GM13977 (cell line): ENCODE data around the gene BCL11A.

ENCODE experiments used
- DNase-seq: peaks from one replicate; pipeline ENCODE4 v3.0.0; 2012; ENCODE audit warnings: low spot score
- CTCF ChIP-seq: IDR thresholded peaks from 2 replicates; pipeline ENCODE4 v1.5.1; 2012; ENCODE audit warnings: mild to moderate bottlenecking, control low read depth; ENCODE audit not compliant: insufficient read depth; ENCODE audit errors: extremely low read depth, missing control alignments
- in situ Hi-C: fragments of 300-500 bp; cut with MboI; formaldehyde crosslinking; loops from one replicate; pipeline ENCODE4 v1.12.0; 2022; ENCODE audit warnings: low sequenced_read_pairs, low pct_unique_long_range_greater_than_20kb, mixed read lengths, inconsistent platforms; ENCODE audit not compliant: unreplicated experiment

BCL11A gene

GRCh38 chr2:60489289-60489688, 64.2 kb downstream of the BCL11A start:
- DNase-seq = no peak
- TF ChIP-seq CTCF = no peak
- in situ Hi-C loops = no loop called here

GRCh38 chr2:60488291-60488690, 65.2 kb downstream of the BCL11A start:
- DNase-seq = peak; percentile 56
- TF ChIP-seq CTCF = no peak
- in situ Hi-C loops = no loop called here

- TF ChIP-seq CTCF = no peak
- in situ Hi-C loops = no loop called here
- DNase-seq = no peak
Observed at GRCh38 chr2:60487174-60487573, 66.3 kb downstream of the BCL11A start.

- no peak for DNase-seq
- no peak for TF ChIP-seq CTCF
- in situ Hi-C loops = no loop called here
Observed at GRCh38 chr2:60486551-60486950, 66.9 kb downstream of the BCL11A start.

- in situ Hi-C loops = no loop called here
Observed at GRCh38 chr2:60486067-60486466, 67.4 kb downstream of the BCL11A start.

GRCh38 chr2:60485550-60485949, 67.9 kb downstream of the BCL11A start:
- DNase-seq = no peak
- in situ Hi-C loops = no loop called here
- no peak for TF ChIP-seq CTCF

More at GRCh38 chr2:60486067-60486466, 67.4 kb downstream of the BCL11A start:
- no peak for TF ChIP-seq CTCF
- DNase-seq = peak; percentile 34

- no peak for TF ChIP-seq CTCF
- in situ Hi-C loops = no loop called here
- DNase-seq = no peak
Observed at GRCh38 chr2:60485055-60485454, 68.4 kb downstream of the BCL11A start.
